ENCODE results near the gene NTM. TPM values are rescaled to one million over a fixed set of nuclear protein-coding genes. Genes with fewer than 3 reads are reported as not detected.

Gene NTM
- total RNA-seq, 1 donor from 2014 or later: not detected

- intact Hi-C loops (cut with micrococcal nuclease): no loop called here
- Mint-ChIP-seq H3K27ac (no peak overlapping the region), H3K36me3 (ENCODE audit: low read depth) (no peaks in the 10 kb centered on the region), H3K4me1 (no peaks in the 10 kb centered on the region), H3K27me3 (peaks cover 2% of the 10 kb centered on the region), H3K9me3 (peaks cover 4% of the 10 kb centered on the region), H3K4me3 (no peak overlapping the region)
- ATAC-seq (ENCODE audit: low read depth) (no peak), DNase-seq (no peak)
- ChIA-PET POLR2A (no interaction called here), CTCF (no interaction called here)
- TF ChIP-seq CTCF (IDR thresholded peaks at IDR 0.05): no peak
Observed at GRCh38 chr11:131750152-131750551, 379.7 kb downstream of the NTM start.

- no peak for ATAC-seq (ENCODE audit: low read depth)
- intact Hi-C loops (cut with micrococcal nuclease): no loop called here
- H3K36me3 Mint-ChIP-seq (ENCODE audit: low read depth): no peaks in the 10 kb centered on the region
- no peaks in the 10 kb centered on the region for H3K4me1 Mint-ChIP-seq
- H3K27ac Mint-ChIP-seq: no peak overlapping the region
- ChIA-PET CTCF (no interaction called here), POLR2A (no interaction called here)
- H3K4me3 Mint-ChIP-seq: no peak overlapping the region
- H3K9me3 Mint-ChIP-seq: peaks cover 4% of the 10 kb centered on the region
- TF ChIP-seq CTCF (IDR thresholded peaks at IDR 0.05): no peak
- no peak for DNase-seq
- peaks cover 2% of the 10 kb centered on the region for H3K27me3 Mint-ChIP-seq
Observed at GRCh38 chr11:131750692-131751091, 380.3 kb downstream of the NTM start.

GRCh38 chr11:131754671-131755070 is 384.3 kb downstream of the NTM start:
- POLR2A ChIA-PET: no interaction called here
- H3K9me3 Mint-ChIP-seq: peaks cover 4% of the 10 kb centered on the region
- no peak overlapping the region for H3K27ac Mint-ChIP-seq
- no peak for ATAC-seq (ENCODE audit: low read depth)
- no peak for TF ChIP-seq CTCF (IDR thresholded peaks at IDR 0.05)
- no peak for DNase-seq
- intact Hi-C loops (cut with micrococcal nuclease): no loop called here
- H3K4me1 Mint-ChIP-seq: no peaks in the 10 kb centered on the region
- no peaks in the 10 kb centered on the region for H3K36me3 Mint-ChIP-seq (ENCODE audit: low read depth)
- H3K27me3 Mint-ChIP-seq: no peaks in the 10 kb centered on the region
- no peak overlapping the region for H3K4me3 Mint-ChIP-seq
- CTCF ChIA-PET: no interaction called here

GRCh38 chr11:131756479-131757110 is 386.2 kb downstream of the NTM start:
- POLR2A ChIA-PET: no interaction called here
- Mint-ChIP-seq H3K27ac (no peak overlapping the region), H3K9me3 (peaks cover 4% of the 10 kb centered on the region), H3K27me3 (no peaks in the 10 kb centered on the region), H3K36me3 (ENCODE audit: low read depth) (no peaks in the 10 kb centered on the region), H3K4me1 (no peaks in the 10 kb centered on the region), H3K4me3 (no peak overlapping the region)
- TF ChIP-seq CTCF (IDR thresholded peaks at IDR 0.05): no peak
- intact Hi-C loops (cut with micrococcal nuclease): no loop called here
- ATAC-seq (ENCODE audit: low read depth) (no peak), DNase-seq (no peak)
- CTCF ChIA-PET: no interaction called here

GRCh38 chr11:131758726-131759125 is 388.3 kb downstream of the NTM start:
- Mint-ChIP-seq H3K27me3 (no peaks in the 10 kb centered on the region), H3K36me3 (ENCODE audit: low read depth) (no peaks in the 10 kb centered on the region), H3K4me3 (no peak overlapping the region), H3K4me1 (no peaks in the 10 kb centered on the region), H3K9me3 (no peaks in the 10 kb centered on the region), H3K27ac (no peak overlapping the region)
- ChIA-PET POLR2A (no interaction called here), CTCF (no interaction called here)
- DNase-seq (no peak), ATAC-seq (ENCODE audit: low read depth) (no peak)
- intact Hi-C loops (cut with micrococcal nuclease): no loop called here
- TF ChIP-seq CTCF (IDR thresholded peaks at IDR 0.05): no peak
